Cardiac muscle cell (in vitro differentiated cells and primary cell): Measurements from ENCODE around the gene OFD1. TPM values are rescaled to one million over a fixed set of nuclear protein-coding genes. Genes with fewer than 3 reads are reported as not detected.

Experiments
- DNase-seq, 2 donors: peaks; one replicate each; pipeline versions ENCODE4 v3.0.0 to v3.0.0-alpha.2; 2010 to 2017; ENCODE audit warnings: low read depth in 1 of 2, low spot score in 1 of 2
- H3K27ac ChIP-seq: fragments of 200-600 bp; sonication (generic); 2 replicates; pipeline ENCODE4 v1.5.1; 2016
- H3K27me3 ChIP-seq: fragments of 200-600 bp; sonication (generic); 2 replicates; pipeline ENCODE4 v1.6.0; 2016; ENCODE audit warnings: control low read depth
- H3K36me3 ChIP-seq: fragments of 200-600 bp; sonication (generic); 2 replicates; pipeline ENCODE4 v1.5.1; 2016; ENCODE audit warnings: control low read depth
- H3K4me1 ChIP-seq: fragments of 200-600 bp; sonication (generic); 2 replicates; pipeline ENCODE4 v1.8.1; 2017; ENCODE audit warnings: low read depth, mild to moderate bottlenecking, mixed run types
- H3K4me3 ChIP-seq: fragments of 200-600 bp; sonication (generic); 2 replicates; pipeline ENCODE4 v1.5.1; 2016; ENCODE audit warnings: mild to moderate bottlenecking
- H3K9me3 ChIP-seq: fragments of 200-600 bp; sonication (generic); 2 replicates; pipeline ENCODE4 v1.5.1; 2017; ENCODE audit warnings: low read depth, mild to moderate bottlenecking, control low read depth
- CTCF ChIP-seq: IDR thresholded peaks from 2 replicates; pipeline ENCODE4 v1.5.1; 2012; ENCODE audit warnings: low read depth, mild to moderate bottlenecking, low read length
- polyA plus RNA-seq: library from polyadenylated mRNA; unstranded; fragments of >200 nt; fragmentation: Nextera tagmentation; extraction: Ambion mirVana; gene quantifications from 2 replicates; pipeline ENCODE4 v1.2.1, GENCODE V29; 2016
- total RNA-seq: library from RNA; depleted of rRNA; stranded (reverse); fragments of >200 nt; gene quantifications from 2 replicates; pipeline ENCODE4 v1.2.3, GENCODE V29; 2016

OFD1 gene
- total and polyA plus RNA-seq, 2 experiments from 2014 or later = 46.6 to 48.0 TPM

- H3K4me3 ChIP-seq = no peak overlapping the region
- TF ChIP-seq CTCF = no peak
- H3K4me1 ChIP-seq = no peaks in the 10 kb centered on the region
- no peaks in the 10 kb centered on the region for H3K9me3 ChIP-seq
- H3K27ac ChIP-seq = no peak overlapping the region
- no peak for DNase-seq
- peaks cover 38% of the 10 kb centered on the region for H3K36me3 ChIP-seq
- H3K27me3 ChIP-seq = no peaks in the 10 kb centered on the region
These were observed 7.1 kb downstream of the OFD1 start for GRCh38 chrX:13741695-13742094.

GRCh38 chrX:13742397-13743176 is 8.0 kb downstream of the OFD1 start:
- Histone ChIP-seq H3K27me3 (no peaks in the 10 kb centered on the region), H3K36me3 (peaks cover 38% of the 10 kb centered on the region), H3K27ac (no peak overlapping the region), H3K9me3 (no peaks in the 10 kb centered on the region), H3K4me3 (no peak overlapping the region), H3K4me1 (no peaks in the 10 kb centered on the region)
- DNase-seq = peak in 1 of 2 donors; percentile 18
- no peak for TF ChIP-seq CTCF

GRCh38 chrX:13747836-13748235 is 13.3 kb downstream of the OFD1 start:
- Histone ChIP-seq H3K27me3 (no peaks in the 10 kb centered on the region), H3K36me3 (peaks cover 42% of the 10 kb centered on the region), H3K4me3 (no peak overlapping the region), H3K4me1 (no peaks in the 10 kb centered on the region), H3K27ac (no peak overlapping the region), H3K9me3 (no peaks in the 10 kb centered on the region)
- peak; percentile 52 for TF ChIP-seq CTCF
- DNase-seq = peak; percentile 60 to 76

- DNase-seq = no peak
- Histone ChIP-seq H3K4me1 (no peaks in the 10 kb centered on the region), H3K27me3 (no peaks in the 10 kb centered on the region), H3K36me3 (peaks cover 45% of the 10 kb centered on the region), H3K9me3 (no peaks in the 10 kb centered on the region), H3K4me3 (no peak overlapping the region), H3K27ac (no peak overlapping the region)
- no peak for TF ChIP-seq CTCF
These were observed 13.9 kb downstream of the OFD1 start for GRCh38 chrX:13748486-13748885.

GRCh38 chrX:13750204-13750603 is 15.7 kb downstream of the OFD1 start:
- H3K9me3 ChIP-seq = no peaks in the 10 kb centered on the region
- no peak overlapping the region for H3K27ac ChIP-seq
- peak; percentile 50 for TF ChIP-seq CTCF
- no peak overlapping the region for H3K4me3 ChIP-seq
- H3K4me1 ChIP-seq = no peaks in the 10 kb centered on the region
- H3K36me3 ChIP-seq = peaks cover 43% of the 10 kb centered on the region
- peak; percentile 40 to 51 for DNase-seq
- H3K27me3 ChIP-seq = no peaks in the 10 kb centered on the region
